ENCODE measurements around the gene CITED4. TPM values are rescaled to one million over a fixed set of nuclear protein-coding genes. Genes with fewer than 3 reads are reported as not detected.

CITED4 gene
- total RNA-seq, 2 donors from 2014 or later, result 53.5 to 55.9 TPM

GRCh38 chr1:40848530-40849189 is 13.5 kb downstream of the CITED4 start:
- no peak for DNase-seq (ENCODE audit: low spot score)
- TF ChIP-seq CTCF (IDR thresholded peaks at IDR 0.05), result peak; percentile 85

GRCh38 chr1:40847023-40847745 is 15.0 kb downstream of the CITED4 start:
- Histone ChIP-seq H3K4me3 (no peak overlapping the region), H3K27me3 (replicated peaks; ENCODE audit: insufficient read depth) (no peaks in the 10 kb centered on the region), H3K4me1 (ENCODE audit: control insufficient read depth in 1 of 2, low read depth in 2 of 2) (peaks cover 4 to 24% of the 10 kb centered on the region in 2 donors), H3K36me3 (no peaks in the 10 kb centered on the region), H3K9me3 (no peaks in the 10 kb centered on the region), H3K27ac (no peak overlapping the region)
- TF ChIP-seq CTCF (IDR thresholded peaks at IDR 0.05), result no peak
- ATAC-seq (ENCODE audit: insufficient number of reproducible peaks, low FRiP score, low read depth) (no peak), DNase-seq (ENCODE audit: low spot score) (no peak)

More at GRCh38 chr1:40848530-40849189, 13.5 kb downstream of the CITED4 start:
- no peaks in the 10 kb centered on the region for H3K36me3 ChIP-seq
- H3K4me3 ChIP-seq, result no peak overlapping the region
- H3K9me3 ChIP-seq, result no peaks in the 10 kb centered on the region
- peak; percentile 22 for ATAC-seq (ENCODE audit: insufficient number of reproducible peaks, low FRiP score, low read depth)
- no peak overlapping the region for H3K27ac ChIP-seq
- peaks cover 4 to 33% of the 10 kb centered on the region in 2 donors for H3K4me1 ChIP-seq (ENCODE audit: control insufficient read depth in 1 of 2, low read depth in 2 of 2)
- H3K27me3 ChIP-seq (replicated peaks; ENCODE audit: insufficient read depth), result no peaks in the 10 kb centered on the region

- ATAC-seq (ENCODE audit: insufficient number of reproducible peaks, low FRiP score, low read depth) (no peak), DNase-seq (ENCODE audit: low spot score) (no peak)
- no peak overlapping the region for H3K4me3 ChIP-seq
- no peaks in the 10 kb centered on the region for H3K9me3 ChIP-seq
- no peaks in the 10 kb centered on the region for H3K27me3 ChIP-seq (replicated peaks; ENCODE audit: insufficient read depth)
- no peak overlapping the region for H3K27ac ChIP-seq
- H3K4me1 ChIP-seq (ENCODE audit: control insufficient read depth in 1 of 2, low read depth in 2 of 2), result peaks cover 4 to 24% of the 10 kb centered on the region in 2 donors
- no peak for TF ChIP-seq CTCF (IDR thresholded peaks at IDR 0.05)
- H3K36me3 ChIP-seq, result no peaks in the 10 kb centered on the region
These were observed 16.3 kb downstream of the CITED4 start for GRCh38 chr1:40845895-40846294.

GRCh38 chr1:40844887-40845878 is 17.0 kb downstream of the CITED4 start:
- peak overlapping the region in 1 of 2 donors; percentile 3 for H3K27ac ChIP-seq
- peak overlapping the region; percentile 22 for H3K4me3 ChIP-seq
- H3K9me3 ChIP-seq, result no peaks in the 10 kb centered on the region
- H3K4me1 ChIP-seq (ENCODE audit: control insufficient read depth in 1 of 2, low read depth in 2 of 2), result peaks cover 4 to 24% of the 10 kb centered on the region in 2 donors
- H3K27me3 ChIP-seq (replicated peaks; ENCODE audit: insufficient read depth), result no peaks in the 10 kb centered on the region
- no peak for ATAC-seq (ENCODE audit: insufficient number of reproducible peaks, low FRiP score, low read depth)
- H3K36me3 ChIP-seq, result no peaks in the 10 kb centered on the region
- DNase-seq (ENCODE audit: low spot score), result no peak
- no peak for TF ChIP-seq CTCF (IDR thresholded peaks at IDR 0.05)

All from thoracic aorta (tissue), 2 donors.